K562 (cell line): ENCODE results near the gene LRP10. TPM values are rescaled to one million over a fixed set of nuclear protein-coding genes. Genes with fewer than 3 reads are reported as not detected.

Experiments
- BRD9 ChIP-seq: fragments of 450-650 bp; IDR thresholded peaks from 2 replicates; pipeline ENCODE4 v1.6.1; 2018; ENCODE audit warnings: low read depth; ENCODE audit not compliant: partially characterized antibody
- CC2D1A ChIP-seq: fragments of 450-650 bp; IDR thresholded peaks from 2 replicates; pipeline ENCODE4 v1.6.1; 2017; ENCODE audit warnings: mild to moderate bottlenecking
- CCAR2 ChIP-seq: fragments of 200-400 bp; formaldehyde crosslinking; IDR thresholded peaks from 2 replicates; pipeline ENCODE4 v1.6.1; 2017; ENCODE audit warnings: mild to moderate bottlenecking, low read depth, low read length
- ERF ChIP-seq: fragments of 450-650 bp; formaldehyde crosslinking; IDR thresholded peaks from 2 replicates; pipeline ENCODE4 v1.4.0; 2020; ENCODE audit warnings: mild to moderate bottlenecking, mixed read lengths
- HDAC6 ChIP-seq: IDR thresholded peaks from 2 replicates; pipeline ENCODE4 v1.6.1; 2012; ENCODE audit warnings: low read depth, mild to moderate bottlenecking, control low read depth, inconsistent platforms, low read length, moderate library complexity
- MYBL2 ChIP-seq, 2 experiments: fragments of 450-650 bp in 1 of 2; sonication (generic) in 1 of 2; formaldehyde crosslinking in 1 of 2; IDR thresholded peaks; 2 replicates each; pipeline versions ENCODE4 v1.6.1 to v1.8.1; 2017 to 2022; ENCODE audit warnings: borderline replicate concordance in 1 of 2, inconsistent platforms in 1 of 2, low read depth in 1 of 2, mild to moderate bottlenecking in 1 of 2, missing genetic modification reagents in 1 of 2, moderate library complexity in 1 of 2
- POLR2A ChIP-seq: fragments of 450-650 bp; conservative IDR thresholded peaks from 2 replicates; pipeline ENCODE4 v1.6.1; 2016
- SMAD1 ChIP-seq: fragments of 150-350 bp; IDR thresholded peaks from 2 replicates; pipeline ENCODE4 v1.6.1; 2014; ENCODE audit warnings: low read length, low read depth; ENCODE audit not compliant: partially characterized antibody
- ZBTB7A ChIP-seq: IDR thresholded peaks from 2 replicates; pipeline ENCODE4 v1.6.1; 2011; ENCODE audit warnings: low read depth, mild to moderate bottlenecking, low read length, moderate library complexity, borderline replicate concordance; ENCODE audit not compliant: control insufficient read depth
- ZNF395 ChIP-seq: fragments of 200-800 bp; sonication (Bioruptor generic); IDR thresholded peaks from 2 replicates; pipeline ENCODE4 v1.6.1; 2017; ENCODE audit warnings: missing genetic modification characterization, missing compliant biosample characterization
- polyA plus RNA-seq, 8 experiments: library from polyadenylated mRNA; depleted of rRNA in 4 of 8; stranded (reverse) in 5 of 8; unstranded in 3 of 8; fragments of >200 nt; fragmentation: Nextera tagmentation in 2 of 8; fragmentation: Illumina TruSeq in 1 of 8; extraction: Ambion mirVana in 2 of 8; extraction: Trizol in 1 of 8; gene quantifications; 2 replicates each; pipeline versions ENCODE4 v1.2.1 to v1.2.3, GENCODE V29; 2011 to 2014; ENCODE audit warnings: inconsistent platforms in 1 of 8, missing spikeins in 1 of 8
- total RNA-seq, 7 experiments: library from RNA; depleted of rRNA in 6 of 7; stranded (reverse); fragments of >200 nt in 6 of 7; fragmentation: Illumina TruSeq in 2 of 7; extraction: Trizol in 2 of 7; gene quantifications; 2 replicates each; pipeline versions ENCODE4 v1.2.1 to v1.2.3, GENCODE V29; 2011 to 2021; ENCODE audit warnings: low replicate concordance in 1 of 7
- TF ChIP-seq, protein P1 (sequence below): fragments of 450-650 bp; formaldehyde crosslinking; IDR thresholded peaks from 2 replicates; pipeline ENCODE4 v1.4.0; 2020; ENCODE audit warnings: mild to moderate bottlenecking
- TF ChIP-seq, protein P2 (sequence below), 2 experiments: fragments of 450-650 bp in 1 of 2; sonication (generic) in 1 of 2; formaldehyde crosslinking in 1 of 2; IDR thresholded peaks; 2 replicates each; pipeline versions ENCODE4 v1.7.1 to v1.9.0; 2016 to 2022; ENCODE audit warnings: inconsistent platforms in 1 of 2, mild to moderate bottlenecking in 1 of 2, missing genetic modification reagents in 1 of 2

LRP10 gene
- total and polyA plus RNA-seq, 9 of the 15 experiments (the other 6 are each of a cell fraction or from before 2014, with no cell fraction given), result 1.3 to 45.5 (median 10.9) TPM

- TF ChIP-seq ZNF395 (no peak), BRD9 (peak; percentile 91), HDAC6 (no peak), CC2D1A (peak; percentile 95), ZBTB7A (peak; percentile 30; the same call in 1 of the 2 replicates), POLR2A (no peak), SMAD1 (no peak), CCAR2 (no peak), MYBL2 (IDR thresholded peaks at IDR 0.05; ENCODE audit: low read depth) (no peak), MYBL2 (CRISPR knock-in tag; IDR thresholded peaks at IDR 0.05; ENCODE audit: borderline replicate concordance) (no peak), ERF (CRISPR knock-in tag) (no peak)
- TF ChIP-seq, protein P1, sequence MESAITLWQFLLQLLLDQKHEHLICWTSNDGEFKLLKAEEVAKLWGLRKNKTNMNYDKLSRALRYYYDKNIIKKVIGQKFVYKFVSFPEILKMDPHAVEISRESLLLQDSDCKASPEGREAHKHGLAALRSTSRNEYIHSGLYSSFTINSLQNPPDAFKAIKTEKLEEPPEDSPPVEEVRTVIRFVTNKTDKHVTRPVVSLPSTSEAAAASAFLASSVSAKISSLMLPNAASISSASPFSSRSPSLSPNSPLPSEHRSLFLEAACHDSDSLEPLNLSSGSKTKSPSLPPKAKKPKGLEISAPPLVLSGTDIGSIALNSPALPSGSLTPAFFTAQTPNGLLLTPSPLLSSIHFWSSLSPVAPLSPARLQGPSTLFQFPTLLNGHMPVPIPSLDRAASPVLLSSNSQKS (CRISPR knock-in tag), result no peak
- TF ChIP-seq, protein P2, sequence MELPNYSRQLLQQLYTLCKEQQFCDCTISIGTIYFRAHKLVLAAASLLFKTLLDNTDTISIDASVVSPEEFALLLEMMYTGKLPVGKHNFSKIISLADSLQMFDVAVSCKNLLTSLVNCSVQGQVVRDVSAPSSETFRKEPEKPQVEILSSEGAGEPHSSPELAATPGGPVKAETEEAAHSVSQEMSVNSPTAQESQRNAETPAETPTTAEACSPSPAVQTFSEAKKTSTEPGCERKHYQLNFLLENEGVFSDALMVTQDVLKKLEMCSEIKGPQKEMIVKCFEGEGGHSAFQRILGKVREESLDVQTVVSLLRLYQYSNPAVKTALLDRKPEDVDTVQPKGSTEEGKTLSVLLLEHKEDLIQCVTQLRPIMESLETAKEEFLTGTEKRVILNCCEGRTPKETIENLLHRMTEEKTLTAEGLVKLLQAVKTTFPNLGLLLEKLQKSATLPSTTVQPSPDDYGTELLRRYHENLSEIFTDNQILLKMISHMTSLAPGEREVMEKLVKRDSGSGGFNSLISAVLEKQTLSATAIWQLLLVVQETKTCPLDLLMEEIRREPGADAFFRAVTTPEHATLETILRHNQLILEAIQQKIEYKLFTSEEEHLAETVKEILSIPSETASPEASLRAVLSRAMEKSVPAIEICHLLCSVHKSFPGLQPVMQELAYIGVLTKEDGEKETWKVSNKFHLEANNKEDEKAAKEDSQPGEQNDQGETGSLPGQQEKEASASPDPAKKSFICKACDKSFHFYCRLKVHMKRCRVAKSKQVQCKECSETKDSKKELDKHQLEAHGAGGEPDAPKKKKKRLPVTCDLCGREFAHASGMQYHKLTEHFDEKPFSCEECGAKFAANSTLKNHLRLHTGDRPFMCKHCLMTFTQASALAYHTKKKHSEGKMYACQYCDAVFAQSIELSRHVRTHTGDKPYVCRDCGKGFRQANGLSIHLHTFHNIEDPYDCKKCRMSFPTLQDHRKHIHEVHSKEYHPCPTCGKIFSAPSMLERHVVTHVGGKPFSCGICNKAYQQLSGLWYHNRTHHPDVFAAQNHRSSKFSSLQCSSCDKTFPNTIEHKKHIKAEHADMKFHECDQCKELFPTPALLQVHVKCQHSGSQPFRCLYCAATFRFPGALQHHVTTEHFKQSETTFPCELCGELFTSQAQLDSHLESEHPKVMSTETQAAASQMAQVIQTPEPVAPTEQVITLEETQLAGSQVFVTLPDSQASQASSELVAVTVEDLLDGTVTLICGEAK (IDR thresholded peaks at IDR 0.05), result 0 out of 2 replicates have a peak, but pooled peaks have one; percentile 34
- TF ChIP-seq, protein P2 (CRISPR knock-in tag; IDR thresholded peaks at IDR 0.05), result no peak
Observed at GRCh38 chr14:22852940-22853767, 18.4 kb upstream of the LRP10 start (continued).
